Brain microvascular endothelial cell (primary cell): ENCODE data around the gene TSPAN5.

Experiments used
- DNase-seq: peaks from one replicate; pipeline ENCODE4 v3.0.0-alpha.2; 2020
- H3K27ac ChIP-seq: fragments of 250-450 bp; sonication (Bioruptor Pico); 2 replicates; pipeline ENCODE4 v1.5.1; 2020; ENCODE audit warnings: mild to moderate bottlenecking, moderate library complexity
- H3K27me3 ChIP-seq: fragments of 250-450 bp; sonication (Bioruptor Pico); replicated peaks from 2 replicates; pipeline ENCODE4 v1.5.1; 2020; ENCODE audit warnings: mild to moderate bottlenecking
- H3K36me3 ChIP-seq: fragments of 250-450 bp; sonication (Bioruptor Pico); replicated peaks from 2 replicates; pipeline ENCODE4 v1.5.1; 2020; ENCODE audit warnings: mild to moderate bottlenecking
- H3K4me3 ChIP-seq: 2 replicates; pipeline ENCODE4 v1.5.1; 2011; ENCODE audit warnings: low read depth, mild to moderate bottlenecking, control low read depth, low read length, moderate library complexity
- CTCF ChIP-seq: IDR thresholded peaks from 2 replicates; pipeline ENCODE4 v1.5.1; 2011; ENCODE audit warnings: low read depth, mild to moderate bottlenecking, moderate library complexity, low read length, control low read depth, inconsistent platforms; ENCODE audit errors: missing control alignments
- in situ Hi-C: cut with HindIII; loops from 2 replicates; pipeline ENCODE4 v1.10.0; 2017; ENCODE audit warnings: low sequenced_read_pairs, low pct_ligation_motif_present

The TSPAN5 gene

DNA sequence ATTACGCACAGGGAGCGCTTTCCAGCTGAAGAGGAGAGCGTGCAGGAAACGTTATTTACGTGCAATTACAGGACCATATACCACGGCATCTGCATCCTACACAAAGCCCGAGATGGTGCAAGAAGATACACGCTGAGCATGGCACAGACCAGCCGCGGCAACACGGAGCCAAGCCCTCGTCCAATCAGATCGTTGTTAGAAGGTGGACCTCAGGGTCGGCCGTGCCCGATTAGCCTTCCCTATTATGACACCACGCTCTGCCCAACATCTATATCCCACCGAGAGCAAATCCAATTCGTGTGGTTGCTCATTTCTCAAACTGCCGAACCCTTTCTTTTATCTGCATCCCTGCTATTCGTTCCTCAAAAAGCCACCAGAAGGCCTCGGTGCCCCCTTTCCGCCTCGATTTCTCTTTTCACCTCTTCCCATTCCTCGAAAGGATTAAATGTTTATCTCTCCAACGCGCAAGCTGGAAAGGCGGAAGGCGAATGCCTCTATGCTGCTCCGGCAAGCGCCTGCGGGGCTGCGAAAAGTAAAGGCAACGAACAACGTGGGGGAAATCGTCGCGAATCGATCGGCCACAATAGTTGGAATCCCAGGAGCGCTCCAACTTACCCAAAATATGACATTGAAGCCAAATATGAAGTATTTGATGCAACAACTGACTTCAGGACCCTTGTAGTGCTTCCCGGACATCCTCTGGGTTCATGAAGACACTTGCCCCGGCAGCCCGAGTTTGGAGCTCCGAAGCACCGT, 702 bp downstream of the TSPAN5 start:
- DNase-seq, result peak; percentile 63
- Histone ChIP-seq H3K4me3 (peak overlapping the region; percentile 93), H3K27me3 (no peaks in the 10 kb centered on the region), H3K36me3 (no peaks in the 10 kb centered on the region), H3K27ac (peak overlapping the region; percentile 60)
- TF ChIP-seq CTCF, result no peak
- in situ Hi-C loops, result no loop called here

GRCh38 chr4:98656886-98657285, 1.5 kb downstream of the TSPAN5 start:
- Histone ChIP-seq H3K36me3 (no peaks in the 10 kb centered on the region), H3K27ac (peak overlapping the region; percentile 60), H3K27me3 (no peaks in the 10 kb centered on the region), H3K4me3 (peak overlapping the region; percentile 93)
- no peak for TF ChIP-seq CTCF
- no peak for DNase-seq
- in situ Hi-C loops, result no loop called here

GRCh38 chr4:98656443-98656842, 2.0 kb downstream of the TSPAN5 start:
- Histone ChIP-seq H3K36me3 (no peaks in the 10 kb centered on the region), H3K27ac (peak overlapping the region; percentile 91), H3K27me3 (no peaks in the 10 kb centered on the region), H3K4me3 (peak overlapping the region; percentile 93)
- no peak for DNase-seq
- no peak for TF ChIP-seq CTCF
- in situ Hi-C loops, result no loop called here

GRCh38 chr4:98653890-98654867, 4.2 kb downstream of the TSPAN5 start:
- no peaks in the 10 kb centered on the region for H3K27me3 ChIP-seq
- H3K27ac ChIP-seq, result peak overlapping the region; percentile 91
- peak overlapping the region; percentile 30 for H3K4me3 ChIP-seq
- peak; percentile 85 for DNase-seq
- TF ChIP-seq CTCF, result no peak
- in situ Hi-C loops, result no loop called here
- H3K36me3 ChIP-seq, result no peaks in the 10 kb centered on the region

- DNase-seq, result peak; percentile 75
- Histone ChIP-seq H3K27me3 (no peaks in the 10 kb centered on the region), H3K36me3 (no peaks in the 10 kb centered on the region), H3K4me3 (no peak overlapping the region), H3K27ac (peak overlapping the region; percentile 91)
- in situ Hi-C loops, result no loop called here
- TF ChIP-seq CTCF, result no peak
These were observed 5.4 kb downstream of the TSPAN5 start for GRCh38 chr4:98652996-98653395.
